GM12878 (cell line): ENCODE results near the gene RNASE7. TPM values are rescaled to one million over a fixed set of nuclear protein-coding genes. Genes with fewer than 3 reads are reported as not detected.

Source experiments
- ATAC-seq: fragments of 200-7000 bp; cut with Tn5 transposase; 3 replicates; pipeline ENCODE4 v1.9.1; 2020; ENCODE audit warnings: mild to moderate bottlenecking, moderate library complexity
- BruUV-seq: library from RNA; stranded (reverse); fragments of 400-500 nt; replicated peaks from 2 replicates; lab custom pipeline; 2021; lab: Mats Ljungman, UMichigan
- CTCF ChIA-PET: fragments of 300-600 bp; sonication (Branson Sonifier 250); formaldehyde crosslinking; extraction: SDS; loops from one replicate; lab custom pipeline; 2021; ENCODE audit warnings: inconsistent platforms; lab: Yijun Ruan, JAX
- POLR2A ChIA-PET: fragments of 350-600 bp; formaldehyde crosslinking; extraction: SDS; loops from one replicate; lab custom pipeline; 2021; ENCODE audit warnings: inconsistent platforms; lab: Charles Lee
- RAD21 ChIA-PET: fragments of 300-600 bp; sonication (Branson Sonifier 250); formaldehyde crosslinking; loops from one replicate; lab custom pipeline; 2023; ENCODE audit warnings: antibody characterized with exemption; ENCODE audit not compliant: unreplicated experiment; lab: Charles Lee
- SMC1A ChIA-PET: fragments of 300-600 bp; sonication (Branson Sonifier 250); formaldehyde crosslinking; loops from one replicate; lab custom pipeline; 2023; ENCODE audit not compliant: unreplicated experiment, uncharacterized antibody; lab: Charles Lee
- DNase-seq: peaks from one replicate; pipeline ENCODE4 v3.0.0-alpha.2; 2011; ENCODE audit warnings: low read depth, low spot score
- FAIRE-seq: peaks from 3 replicates; lab custom pipeline; 2011; peaks lifted over from hg19 to GRCh38; lab: Jason Lieb, UNC
- H2AFZ ChIP-seq: 2 replicates; pipeline ENCODE4 v1.6.0; 2011; ENCODE audit warnings: low read depth, low read length, control low read depth; ENCODE audit not compliant: control insufficient read depth
- H3K27ac ChIP-seq: 2 replicates; pipeline ENCODE4 v1.5.1; 2011; ENCODE audit warnings: control low read depth; ENCODE audit not compliant: control insufficient read depth, insufficient read depth
- H3K27me3 ChIP-seq, 2 experiments: replicated peaks in 1 of 2; 2 replicates each; pipeline versions ENCODE4 v1.6.0 to v1.6.1; 2011; ENCODE audit warnings: low read length in 1 of 2; ENCODE audit not compliant: control insufficient read depth in 2 of 2, insufficient read depth in 2 of 2
- H3K36me3 ChIP-seq, 2 experiments: 2 replicates each; pipeline ENCODE4 v1.5.1; 2011; ENCODE audit warnings: low read length in 1 of 2; ENCODE audit not compliant: control insufficient read depth in 2 of 2, insufficient read depth in 2 of 2
- H3K4me1 ChIP-seq: 2 replicates; pipeline ENCODE4 v1.6.1; 2011; ENCODE audit warnings: mild to moderate bottlenecking, low read length, moderate library complexity, mixed read lengths; ENCODE audit not compliant: control insufficient read depth, insufficient read depth
- H3K4me2 ChIP-seq: 2 replicates; pipeline ENCODE4 v1.6.0; 2011; ENCODE audit warnings: control low read depth; ENCODE audit not compliant: control insufficient read depth, insufficient read depth
- H3K4me3 ChIP-seq: fragments of 200-600 bp; sonication (generic); 2 replicates; pipeline ENCODE4 v1.5.1; 2016
- H3K79me2 ChIP-seq: 2 replicates; pipeline ENCODE4 v1.6.0; 2011; ENCODE audit warnings: low read length; ENCODE audit not compliant: control insufficient read depth, insufficient read depth
- H3K9ac ChIP-seq: 2 replicates; pipeline ENCODE4 v1.8.0; 2011; ENCODE audit warnings: low read length, control low read depth, mixed read lengths; ENCODE audit not compliant: control insufficient read depth, insufficient read depth
- H3K9me3 ChIP-seq: replicated peaks from 3 replicates; pipeline ENCODE4 v1.5.1; 2011; ENCODE audit warnings: mild to moderate bottlenecking, low read length; ENCODE audit not compliant: control insufficient read depth, insufficient read depth
- H4K20me1 ChIP-seq: 2 replicates; pipeline ENCODE4 v1.6.0; 2011; ENCODE audit not compliant: control insufficient read depth, insufficient read depth
- ATF3 ChIP-seq: IDR thresholded peaks from 2 replicates; pipeline ENCODE4 v1.6.1; 2011; ENCODE audit warnings: low read depth, mild to moderate bottlenecking, low read length, moderate library complexity, borderline replicate concordance; ENCODE audit errors: extremely low read depth
- CBX5 ChIP-seq: sonication (generic); IDR thresholded peaks from 2 replicates; pipeline ENCODE4 v1.6.1; 2016; ENCODE audit warnings: low read depth, moderate library complexity, mild to moderate bottlenecking, inconsistent platforms
- CEBPB ChIP-seq, 2 experiments: fragments of 150-350 bp in 1 of 2; IDR thresholded peaks; 2 replicates each; pipeline ENCODE4 v1.6.1; 2012 to 2014; ENCODE audit warnings: low read depth in 2 of 2, low read length in 2 of 2, borderline replicate concordance in 1 of 2, inconsistent platforms in 1 of 2
- CREM ChIP-seq: IDR thresholded peaks from 2 replicates; pipeline ENCODE4 v1.6.1; 2014; ENCODE audit warnings: antibody characterized with exemption, low read depth
- E4F1 ChIP-seq: fragments of 450-650 bp; IDR thresholded peaks from 2 replicates; pipeline ENCODE4 v1.6.1; 2018; ENCODE audit warnings: borderline replicate concordance, mild to moderate bottlenecking; ENCODE audit not compliant: partially characterized antibody
- EED ChIP-seq: sonication (generic); IDR thresholded peaks from 2 replicates; pipeline ENCODE4 v1.6.1; 2016; ENCODE audit warnings: antibody characterized with exemption, low read depth
- GATAD2B ChIP-seq: fragments of 450-650 bp; conservative IDR thresholded peaks from 2 replicates; pipeline ENCODE4 v1.6.1; 2017; ENCODE audit warnings: low read depth, mild to moderate bottlenecking, moderate library complexity
- HCFC1 ChIP-seq: fragments of 150-350 bp; IDR thresholded peaks from 2 replicates; pipeline ENCODE4 v1.6.1; 2014; ENCODE audit warnings: low read length
- IRF5 ChIP-seq: fragments of 450-650 bp; IDR thresholded peaks from 2 replicates; pipeline ENCODE4 v1.6.1; 2017; ENCODE audit warnings: borderline replicate concordance
- MTA2 ChIP-seq: fragments of 450-650 bp; IDR thresholded peaks from 2 replicates; pipeline ENCODE4 v1.6.1; 2016; ENCODE audit warnings: low read depth, mild to moderate bottlenecking, moderate library complexity
- PBX3 ChIP-seq: IDR thresholded peaks from 2 replicates; pipeline ENCODE4 v1.6.1; 2011; ENCODE audit warnings: mild to moderate bottlenecking, low read depth, low read length, moderate library complexity; ENCODE audit not compliant: insufficient replicate concordance
- POLR2AphosphoS5 ChIP-seq: IDR thresholded peaks from 2 replicates; pipeline ENCODE4 v1.6.1; 2011; ENCODE audit warnings: mild to moderate bottlenecking, low read length, inconsistent platforms
- RBBP5 ChIP-seq: fragments of 200-600 bp; sonication (generic); conservative IDR thresholded peaks from 2 replicates; pipeline ENCODE4 v1.6.1; 2016
- RELA ChIP-seq: fragments of 450-650 bp; IDR thresholded peaks from 2 replicates; pipeline ENCODE4 v1.8.0; 2014; ENCODE audit warnings: borderline replicate concordance; ENCODE audit not compliant: partially characterized antibody
- SMAD5 ChIP-seq: IDR thresholded peaks from 2 replicates; pipeline ENCODE4 v1.6.1; 2016; ENCODE audit warnings: antibody characterized with exemption, low read depth
- SREBF2 ChIP-seq: IDR thresholded peaks from 2 replicates; pipeline ENCODE4 v1.6.1; 2012; ENCODE audit warnings: mild to moderate bottlenecking, low read length
- STAT3 ChIP-seq: IDR thresholded peaks from 2 replicates; pipeline ENCODE4 v1.6.1; 2011; ENCODE audit warnings: low read depth, low read length, improper control_type of control experiment
- USF2 ChIP-seq: IDR thresholded peaks from 2 replicates; pipeline ENCODE4 v1.6.1; 2011; ENCODE audit warnings: low read depth, low read length, improper control_type of control experiment, borderline replicate concordance
- WGBS: methylation state at CpG from one replicate; pipeline ENCODE4 v1.1.6; 2016; ENCODE audit warnings: low lambda C conversion rate; ENCODE audit not compliant: insufficient replicate concordance, insufficient coverage; ENCODE audit errors: missing lambda C conversion rate; 5-methylcytosine and 5-hydroxymethylcytosine counted together
- in situ Hi-C: fragments of 300-500 bp; cut with MboI; formaldehyde crosslinking; loops from 9 replicates; pipeline ENCODE4 v1.14.3; 2018; ENCODE audit warnings: mixed read lengths
- intact Hi-C: fragments of 100-400 bp; cut with micrococcal nuclease; formaldehyde crosslinking; loops from one replicate; pipeline ENCODE4 v1.14.2; 2022; ENCODE audit not compliant: unreplicated experiment
- polyA plus RNA-seq, 11 experiments: library from polyadenylated mRNA; depleted of rRNA in 4 of 11; unstranded in 6 of 11; stranded (reverse) in 5 of 11; fragments of >200 nt; fragmentation: Nextera tagmentation in 4 of 11; fragmentation: Illumina TruSeq in 1 of 11; extraction: Ambion mirVana in 4 of 11; extraction: Trizol in 1 of 11; gene quantifications; 1 replicate in 1 of 11; 2 replicates in 10 of 11; pipeline versions ENCODE4 v1.2.1 to v1.2.3, GENCODE V29; 2011 to 2016; ENCODE audit warnings: inconsistent platforms in 2 of 11, missing spikeins in 2 of 11, low read depth in 1 of 11
- total RNA-seq, 4 experiments: library from RNA; depleted of rRNA in 3 of 4; stranded (reverse); fragments of >200 nt in 3 of 4; fragmentation: Illumina TruSeq in 1 of 4; extraction: Trizol in 1 of 4; gene quantifications; 2 replicates each; pipeline versions ENCODE4 v1.2.1 to v1.2.3, GENCODE V29; 2013 to 2021

Gene RNASE7
- total and polyA plus RNA-seq, 10 of the 15 experiments (the other 5 are each of a cell fraction or from before 2014, with no cell fraction given): not detected

- H3K4me3 ChIP-seq: no peak overlapping the region
- TF ChIP-seq CREM (no peak), PBX3 (no peak), CEBPB (IDR thresholded peaks at IDR 0.05; ENCODE audit: borderline replicate concordance in 1 of 2, low read depth in 2 of 2, low read length in 2 of 2) (no peak), GATAD2B (no peak), STAT3 (no peak), CBX5 (no peak), RELA (no peak), HCFC1 (no peak), POLR2AphosphoS5 (no peak), E4F1 (no peak), IRF5 (no peak), ATF3 (no peak), SREBF2 (no peak), RBBP5 (no peak), USF2 (no peak), EED (no peak), SMAD5 (no peak), MTA2 (no peak)
- no peak overlapping the region for H3K27ac ChIP-seq
- no peak overlapping the region for H3K4me2 ChIP-seq
- no peak for FAIRE-seq
- intact Hi-C loops (no loop called here), in situ Hi-C loops (no loop called here)
- WGBS: 46% methylated on average over 7 of the region's 7 CpGs
- ChIA-PET CTCF (interaction anchor here (1.2 kb wide), 1 partner anchor 12 kb away, joined by 6 read pairs; no protein-coding TSS in a partner anchor), RAD21 (no interaction called here), SMC1A (interaction anchor here (1.6 kb wide), 1 partner anchor 12 kb away, joined by 3 read pairs; no protein-coding TSS in a partner anchor), POLR2A (interaction anchor here (0.6 kb wide), 1 partner anchor 178 kb away, joined by 4 read pairs; no protein-coding TSS in a partner anchor)
- no peaks in the 10 kb centered on the region for H3K79me2 ChIP-seq
- BruUV-seq: no TSS peak
- H3K27me3 ChIP-seq: peaks cover 15 to 23% of the 10 kb centered on the region in 2 experiments
- H3K9me3 ChIP-seq: no peaks in the 10 kb centered on the region
- no peak for ATAC-seq
- no peak for DNase-seq
- no peaks in the 10 kb centered on the region for H3K36me3 ChIP-seq
- H2AFZ ChIP-seq: no peak overlapping the region
- peaks cover 4% of the 10 kb centered on the region; the same call in 1 of the 2 replicates for H3K4me1 ChIP-seq
- no peaks in the 10 kb centered on the region for H4K20me1 ChIP-seq
- H3K9ac ChIP-seq: no peak overlapping the region
Measured at GRCh38 chr14:21026274-21026987, 15.7 kb upstream of the RNASE7 start.
